Ramos (cell line): ENCODE results near the gene MYO1E.
"Not testable (repeated sequence)": the region's sequence is repeated elsewhere in the genome, so short reads cannot be mapped to it uniquely, and the experiment has no call there.

Source experiments
- in situ Hi-C: fragments of 300-500 bp; cut with MboI; formaldehyde crosslinking; loops from one replicate; pipeline ENCODE4 v1.14.3; 2022; ENCODE audit warnings: low sequenced_read_pairs; ENCODE audit not compliant: unreplicated experiment

Gene MYO1E

GRCh38 chr15:59353994-59354416 lies 18.7 kb downstream of the MYO1E start:
- in situ Hi-C loops, result no loop called here

GRCh38 chr15:59352683-59353082 lies 20.0 kb downstream of the MYO1E start:
- in situ Hi-C loops, result no loop called here

- in situ Hi-C loops, result no loop called here
Observed at GRCh38 chr15:59352189-59352588, 20.5 kb downstream of the MYO1E start.

GRCh38 chr15:59350421-59350732 lies 22.3 kb downstream of the MYO1E start:
- in situ Hi-C loops, result no loop called here

- in situ Hi-C loops, result no loop called here
Observed at GRCh38 chr15:59349680-59350420, 22.8 kb downstream of the MYO1E start.

GRCh38 chr15:59347915-59348314 lies 24.8 kb downstream of the MYO1E start:
- in situ Hi-C loops, result no loop called here

GRCh38 chr15:59346951-59347350 lies 25.7 kb downstream of the MYO1E start:
- in situ Hi-C loops, result no loop called here

- in situ Hi-C loops, result no loop called here
Observed at GRCh38 chr15:59345326-59345725, 27.3 kb downstream of the MYO1E start.

GRCh38 chr15:59344311-59344710 lies 28.4 kb downstream of the MYO1E start:
- in situ Hi-C loops, result no loop called here

GRCh38 chr15:59340325-59340724 lies 32.3 kb downstream of the MYO1E start:
- in situ Hi-C loops, result no loop called here

- in situ Hi-C loops, result no loop called here
Observed at GRCh38 chr15:59339252-59339672, 33.4 kb downstream of the MYO1E start.

GRCh38 chr15:59338414-59338813 lies 34.3 kb downstream of the MYO1E start:
- in situ Hi-C loops, result no loop called here

GRCh38 chr15:59336725-59337124 lies 35.9 kb downstream of the MYO1E start:
- in situ Hi-C loops, result not testable (repeated sequence)

- in situ Hi-C loops, result no loop called here
Observed at GRCh38 chr15:59335207-59335786, 37.4 kb downstream of the MYO1E start.

GRCh38 chr15:59334076-59334415 lies 38.6 kb downstream of the MYO1E start:
- in situ Hi-C loops, result no loop called here

- in situ Hi-C loops, result no loop called here
Observed at GRCh38 chr15:59333401-59334075, 39.1 kb downstream of the MYO1E start.

- in situ Hi-C loops, result no loop called here
Observed at GRCh38 chr15:59332009-59332408, 40.7 kb downstream of the MYO1E start.

- in situ Hi-C loops, result no loop called here
Observed at GRCh38 chr15:59330649-59331048, 42.0 kb downstream of the MYO1E start.

GRCh38 chr15:59329570-59330350 lies 42.9 kb downstream of the MYO1E start:
- in situ Hi-C loops, result no loop called here

GRCh38 chr15:59329091-59329490 lies 43.6 kb downstream of the MYO1E start:
- in situ Hi-C loops, result no loop called here

- in situ Hi-C loops, result no loop called here
Observed at GRCh38 chr15:59327942-59328341, 44.7 kb downstream of the MYO1E start.
